Caco-2 (cell line): Measurements from ENCODE around the gene PLA2G4F. TPM values are rescaled to one million over a fixed set of nuclear protein-coding genes. Genes with fewer than 3 reads are reported as not detected.

Source experiments
- BruUV-seq: library from RNA; stranded (reverse); fragments of 400-500 nt; replicated peaks from 2 replicates; lab custom pipeline; 2021; lab: Mats Ljungman, UMichigan
- CTCF ChIA-PET: fragments of 300-600 bp; sonication (Branson Sonifier 250); formaldehyde crosslinking; loops from one replicate; lab custom pipeline; 2022; ENCODE audit warnings: antibody characterized with exemption; lab: Charles Lee
- POLR2A ChIA-PET: fragments of 300-600 bp; sonication (Branson Sonifier 250); formaldehyde crosslinking; loops from one replicate; lab custom pipeline; 2022; ENCODE audit warnings: antibody characterized with exemption; lab: Charles Lee
- DNase-seq, 2 experiments: peaks; one replicate each; pipeline versions ENCODE4 v3.0.0 to v3.0.0-alpha.2; 2020 to 2022
- H3K27me3 ChIP-seq: replicated peaks from 2 replicates; pipeline ENCODE4 v1.6.0; 2011; ENCODE audit warnings: low read length; ENCODE audit not compliant: control insufficient read depth, insufficient read depth
- H3K36me3 ChIP-seq: 2 replicates; pipeline ENCODE4 v1.5.1; 2011; ENCODE audit warnings: low read length; ENCODE audit not compliant: control insufficient read depth, insufficient read depth
- H3K4me1 ChIP-seq: fragments of 250-450 bp; sonication (Bioruptor Pico); 2 replicates; pipeline ENCODE4 v1.5.1; 2020; ENCODE audit warnings: mild to moderate bottlenecking
- H3K4me3 ChIP-seq: 2 replicates; pipeline ENCODE4 v1.5.1; 2011; ENCODE audit warnings: low read depth, mild to moderate bottlenecking, control low read depth, low read length
- H3K9me3 ChIP-seq: fragments of 250-450 bp; sonication (Bioruptor Pico); 2 replicates; pipeline ENCODE4 v1.5.1; 2020; ENCODE audit warnings: mild to moderate bottlenecking, moderate library complexity
- H3K27ac Mint-ChIP-seq: one replicate; pipeline ENCODE4 v1.8.0; 2022; ENCODE audit warnings: mixed read lengths; ENCODE audit not compliant: unreplicated experiment
- H3K27me3 Mint-ChIP-seq: one replicate; pipeline ENCODE4 v1.8.0; 2022; ENCODE audit warnings: mixed read lengths; ENCODE audit not compliant: insufficient read depth, unreplicated experiment
- H3K36me3 Mint-ChIP-seq: one replicate; pipeline ENCODE4 v1.8.0; 2022; ENCODE audit warnings: mild to moderate bottlenecking, mixed read lengths; ENCODE audit not compliant: insufficient read depth, unreplicated experiment
- H3K4me1 Mint-ChIP-seq: one replicate; pipeline ENCODE4 v1.8.0; 2022; ENCODE audit warnings: low read depth, mixed read lengths; ENCODE audit not compliant: unreplicated experiment
- H3K4me3 Mint-ChIP-seq: one replicate; pipeline ENCODE4 v1.8.0; 2022; ENCODE audit warnings: mild to moderate bottlenecking, moderate library complexity, mixed read lengths; ENCODE audit not compliant: unreplicated experiment
- H3K9me3 Mint-ChIP-seq: one replicate; pipeline ENCODE4 v1.8.0; 2022; ENCODE audit warnings: mixed read lengths; ENCODE audit not compliant: unreplicated experiment
- CTCF ChIP-seq, 2 experiments: fragments of 200-600 bp in 1 of 2; IDR thresholded peaks; 1 replicate in 1 of 2; 2 replicates in 1 of 2; pipeline versions ENCODE4 v1.5.1 to v1.8.0; 2011 to 2022; ENCODE audit warnings: antibody characterized with exemption in 1 of 2, control low read depth in 1 of 2, inconsistent platforms in 1 of 2, low read depth in 1 of 2, low read length in 1 of 2, mild to moderate bottlenecking in 1 of 2, moderate library complexity in 1 of 2; ENCODE audit not compliant: insufficient read depth in 1 of 2, severe bottlenecking in 1 of 2, unreplicated experiment in 1 of 2
- intact Hi-C: fragments of 100-400 bp; cut with micrococcal nuclease; formaldehyde crosslinking; loops from one replicate; pipeline ENCODE4 v1.10.0; 2022; ENCODE audit not compliant: unreplicated experiment
- total RNA-seq: library from RNA; stranded (reverse); gene quantifications from 2 replicates; pipeline ENCODE4 v1.2.3, GENCODE V29; 2022

The PLA2G4F gene
- total RNA-seq, 1 experiment from 2014 or later, result 2.9 TPM

GRCh38 chr15:42155546-42156242, 742 bp downstream of the PLA2G4F start:
- H3K36me3 Mint-ChIP-seq, result peaks cover 16% of the 10 kb centered on the region
- H3K27me3 Mint-ChIP-seq, result no peaks in the 10 kb centered on the region
- peak; percentile 76 to 80 for DNase-seq
- H3K27ac Mint-ChIP-seq, result peak overlapping the region; percentile 80
- POLR2A ChIA-PET, result interaction anchor here (0.6 kb wide), 1 partner anchor 292 kb away, joined by 5 read pairs; no protein-coding TSS in a partner anchor
- H3K4me1 ChIP-seq, result peaks cover 17% of the 10 kb centered on the region
- no peak for TF ChIP-seq CTCF (IDR thresholded peaks at IDR 0.05; ENCODE audit: insufficient read depth in 1 of 2, low read depth in 1 of 2, low read length in 1 of 2, severe bottlenecking in 1 of 2, unreplicated experiment in 1 of 2)
- no TSS peak for BruUV-seq
- intact Hi-C loops, result no loop called here
- H3K4me1 Mint-ChIP-seq, result no peaks in the 10 kb centered on the region
- H3K9me3 Mint-ChIP-seq, result no peaks in the 10 kb centered on the region
- CTCF ChIA-PET, result interaction anchor here (1.1 kb wide), 1 partner anchor 71 kb away, joined by 4 read pairs; no protein-coding TSS in a partner anchor
- peak overlapping the region; percentile 62 for H3K4me3 Mint-ChIP-seq
- no peaks in the 10 kb centered on the region for H3K36me3 ChIP-seq
- H3K27me3 ChIP-seq, result no peaks in the 10 kb centered on the region
- no peak overlapping the region for H3K4me3 ChIP-seq
- H3K9me3 ChIP-seq, result no peaks in the 10 kb centered on the region

- no TSS peak for BruUV-seq
- no peaks in the 10 kb centered on the region for H3K36me3 ChIP-seq
- peaks cover 12% of the 10 kb centered on the region for H3K36me3 Mint-ChIP-seq
- H3K4me3 ChIP-seq, result no peak overlapping the region
- H3K27me3 Mint-ChIP-seq, result no peaks in the 10 kb centered on the region
- H3K27me3 ChIP-seq, result no peaks in the 10 kb centered on the region
- H3K9me3 ChIP-seq, result no peaks in the 10 kb centered on the region
- no peak for TF ChIP-seq CTCF (IDR thresholded peaks at IDR 0.05; ENCODE audit: insufficient read depth in 1 of 2, low read depth in 1 of 2, low read length in 1 of 2, severe bottlenecking in 1 of 2, unreplicated experiment in 1 of 2)
- DNase-seq, result no peak
- no peaks in the 10 kb centered on the region for H3K4me1 Mint-ChIP-seq
- ChIA-PET CTCF (no interaction called here), POLR2A (no interaction called here)
- H3K4me3 Mint-ChIP-seq, result no peak overlapping the region
- H3K4me1 ChIP-seq, result peaks cover 17% of the 10 kb centered on the region
- H3K27ac Mint-ChIP-seq, result no peak overlapping the region
- no peaks in the 10 kb centered on the region for H3K9me3 Mint-ChIP-seq
- intact Hi-C loops, result no loop called here
Measured at GRCh38 chr15:42154956-42155355, 1.5 kb downstream of the PLA2G4F start.

- Mint-ChIP-seq H3K9me3 (no peaks in the 10 kb centered on the region), H3K27me3 (no peaks in the 10 kb centered on the region), H3K27ac (no peak overlapping the region), H3K4me1 (no peaks in the 10 kb centered on the region), H3K36me3 (peaks cover 7% of the 10 kb centered on the region), H3K4me3 (no peak overlapping the region)
- Histone ChIP-seq H3K4me3 (no peak overlapping the region), H3K27me3 (no peaks in the 10 kb centered on the region), H3K9me3 (no peaks in the 10 kb centered on the region), H3K4me1 (peaks cover 17% of the 10 kb centered on the region), H3K36me3 (no peaks in the 10 kb centered on the region)
- DNase-seq, result no peak
- ChIA-PET POLR2A (no interaction called here), CTCF (no interaction called here)
- no peak for TF ChIP-seq CTCF (IDR thresholded peaks at IDR 0.05; ENCODE audit: insufficient read depth in 1 of 2, low read depth in 1 of 2, low read length in 1 of 2, severe bottlenecking in 1 of 2, unreplicated experiment in 1 of 2)
- intact Hi-C loops, result no loop called here
- no TSS peak for BruUV-seq
Measured at GRCh38 chr15:42154212-42154941, 2.1 kb downstream of the PLA2G4F start.
